GM21825 (cell line): Measurements from ENCODE around the gene PRKD2.

Experiments used
- ATAC-seq: cut with Tn5 transposase; IDR thresholded peaks from one replicate; pipeline ENCODE4 v1.9.1; 2021; ENCODE audit warnings: mild to moderate bottlenecking, moderate library complexity; ENCODE audit not compliant: unreplicated experiment

The PRKD2 gene

DNA sequence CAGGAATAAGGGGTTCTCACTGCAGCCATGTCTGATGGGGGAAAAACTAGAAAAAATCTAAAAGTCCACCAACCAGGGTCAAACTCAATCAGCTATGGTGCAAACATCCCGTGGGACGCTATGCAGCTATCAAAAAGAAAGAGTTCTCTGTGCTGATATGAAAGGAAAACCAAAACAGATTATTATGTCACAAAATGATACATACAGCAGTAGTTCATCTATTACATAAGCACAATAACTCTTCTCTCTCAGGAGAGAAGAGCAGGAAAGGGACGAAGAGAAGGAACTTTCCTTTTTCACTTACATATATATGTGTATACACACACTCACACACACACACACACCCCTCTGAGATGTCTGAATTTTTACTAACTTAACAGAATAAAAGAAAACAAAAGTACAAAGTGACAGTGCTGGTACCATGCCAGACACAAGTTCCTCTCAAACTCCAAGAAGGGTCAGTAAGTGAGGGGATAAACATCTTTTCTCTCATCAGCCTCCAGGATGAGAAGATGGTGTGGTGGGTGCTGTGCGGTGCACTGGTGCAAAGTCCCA is 26.1 kb upstream of the PRKD2 start:
- no peak for ATAC-seq

GRCh38 chr19:46741447-46741846 is 24.5 kb upstream of the PRKD2 start:
- no peak for ATAC-seq

GRCh38 chr19:46739290-46739771 is 22.4 kb upstream of the PRKD2 start:
- no peak for ATAC-seq

GRCh38 chr19:46737761-46738171 is 20.9 kb upstream of the PRKD2 start:
- ATAC-seq: no peak

DNA sequence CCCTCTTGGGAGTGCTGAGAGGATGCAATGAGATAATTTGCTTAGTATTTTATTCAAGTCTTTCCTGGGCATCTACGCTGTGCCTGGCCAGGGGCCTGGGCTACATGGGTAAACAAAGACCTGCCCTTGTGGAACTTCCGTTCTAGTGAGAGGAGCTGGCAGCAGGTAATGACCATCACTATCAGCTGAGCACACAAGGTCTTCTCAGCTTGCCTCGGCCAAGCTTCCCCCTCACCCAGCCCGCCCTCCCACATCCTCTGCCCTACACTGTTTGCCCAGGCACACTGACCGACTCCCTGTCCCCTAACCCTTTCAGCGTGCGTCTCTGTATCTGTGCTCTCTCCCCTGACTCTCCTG is 20.4 kb upstream of the PRKD2 start:
- ATAC-seq: no peak

GRCh38 chr19:46736531-46737297 is 19.8 kb upstream of the PRKD2 start:
- no peak for ATAC-seq

GRCh38 chr19:46733690-46734292 is 16.9 kb upstream of the PRKD2 start:
- no peak for ATAC-seq

- no peak for ATAC-seq
Observed at GRCh38 chr19:46732966-46733689, 16.2 kb upstream of the PRKD2 start.

DNA sequence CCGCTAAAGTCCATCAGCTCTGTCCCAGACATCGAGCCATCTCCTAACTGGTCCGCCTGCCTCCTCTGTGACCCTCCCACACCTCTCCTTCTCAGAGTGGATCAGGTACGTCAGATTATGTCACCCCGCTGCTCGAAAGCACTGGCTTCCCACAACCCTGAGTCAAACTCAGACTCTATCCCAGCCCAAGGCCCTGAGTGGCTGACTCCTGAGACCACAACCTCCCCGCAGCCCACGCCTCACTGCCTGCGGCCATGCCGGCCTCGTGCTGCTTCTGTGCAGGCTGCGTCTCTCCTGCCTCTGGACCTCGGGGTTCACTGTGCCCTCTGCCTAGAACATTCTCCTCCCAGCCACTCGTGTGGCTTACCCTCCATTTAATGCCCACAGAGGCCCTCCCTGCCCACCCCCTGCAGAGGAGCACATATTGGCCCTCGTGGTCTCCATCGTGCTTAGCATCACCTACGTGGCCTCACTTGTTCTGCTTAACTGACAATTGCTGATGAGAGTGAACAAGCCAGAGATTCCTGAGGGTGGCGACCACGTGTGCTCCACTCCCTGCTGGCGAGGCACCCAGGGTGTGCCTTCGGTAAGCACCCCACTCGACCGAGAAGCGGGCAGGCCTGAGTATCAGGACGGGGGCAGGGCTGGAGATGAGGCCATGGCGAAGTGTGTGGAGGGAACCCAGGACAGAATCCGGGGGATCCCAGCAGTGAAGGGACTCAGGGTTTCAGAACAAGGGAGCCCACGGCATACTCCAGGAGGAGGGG is 15.4 kb upstream of the PRKD2 start:
- no peak for ATAC-seq

DNA sequence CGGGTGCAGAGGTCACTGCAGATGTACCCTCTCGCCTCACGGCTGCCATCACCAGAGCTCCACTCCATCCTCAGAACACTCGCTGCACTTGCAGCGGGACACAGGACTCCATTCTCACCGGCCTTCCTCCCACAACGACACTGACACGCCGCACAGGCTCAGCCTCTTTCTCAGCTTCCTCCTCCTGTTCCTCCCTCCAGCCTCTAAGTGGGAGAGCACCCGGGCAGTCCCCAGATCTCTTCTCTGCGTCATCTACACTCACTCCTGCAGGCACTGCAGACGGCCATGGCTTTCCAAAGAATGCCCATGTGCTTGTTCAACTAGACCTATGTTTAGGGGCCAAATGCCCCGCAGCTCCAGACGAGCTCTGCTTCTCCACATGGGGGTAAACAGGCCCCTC is 14.7 kb upstream of the PRKD2 start:
- no peak for ATAC-seq

GRCh38 chr19:46731007-46731501 is 14.1 kb upstream of the PRKD2 start:
- ATAC-seq: no peak

DNA sequence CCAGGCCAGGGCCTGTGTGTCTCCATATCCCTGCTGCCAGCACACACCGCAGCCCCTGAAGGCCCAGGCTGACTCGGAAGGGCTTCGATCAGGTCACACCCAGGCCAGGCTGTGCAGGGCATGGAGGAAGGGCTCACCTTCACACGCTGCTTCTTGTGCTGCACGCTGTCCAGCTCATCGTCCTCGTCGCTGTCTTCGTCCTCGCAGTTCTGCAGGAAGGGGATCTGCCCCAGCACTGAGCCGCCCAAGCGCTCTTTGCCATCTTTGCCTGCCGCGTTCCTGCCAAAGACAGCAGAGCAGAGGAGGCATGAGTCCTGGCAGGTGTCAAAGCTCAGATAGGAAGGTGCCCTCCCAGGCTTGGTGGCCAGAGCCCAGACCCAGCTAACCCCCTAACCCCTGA is 13.7 kb upstream of the PRKD2 start:
- ATAC-seq: no peak

- no peak for ATAC-seq
Observed at GRCh38 chr19:46730187-46730586, 13.3 kb upstream of the PRKD2 start.

GRCh38 chr19:46729696-46730095 is 12.8 kb upstream of the PRKD2 start:
- ATAC-seq: no peak

DNA sequence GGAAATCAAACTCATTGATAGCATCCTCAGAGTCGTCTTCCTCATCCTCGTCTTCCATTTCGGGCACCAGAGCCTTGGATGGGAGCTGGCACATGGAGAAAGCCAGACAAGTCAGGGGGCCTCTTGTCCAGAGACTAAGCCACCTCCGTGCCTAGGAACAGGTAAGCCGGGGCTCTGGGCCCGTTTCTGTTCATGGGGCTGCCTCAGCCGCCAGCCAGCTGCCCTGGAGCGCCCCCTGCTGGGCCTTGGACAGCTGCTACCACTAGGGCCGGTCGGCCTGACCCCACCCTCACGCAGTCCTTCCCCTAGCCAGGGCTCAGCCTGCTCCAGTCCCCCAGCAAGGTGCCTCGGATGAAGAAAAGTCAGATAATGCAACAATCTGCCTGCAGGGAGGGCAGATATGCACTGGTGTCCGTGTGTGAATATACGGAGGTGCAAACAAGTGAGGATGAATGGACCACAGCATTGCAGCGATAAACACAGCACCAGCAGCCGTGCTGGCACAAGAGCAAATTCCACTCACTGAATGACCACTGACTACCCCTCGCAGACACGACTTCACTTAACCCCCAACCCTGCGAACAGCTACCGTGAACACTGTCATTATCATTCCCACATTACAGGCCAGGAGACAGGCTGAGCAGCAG is 11.9 kb upstream of the PRKD2 start:
- ATAC-seq: peak; percentile 54

- ATAC-seq: no peak
Observed at GRCh38 chr19:46728208-46728607, 11.3 kb upstream of the PRKD2 start.

DNA sequence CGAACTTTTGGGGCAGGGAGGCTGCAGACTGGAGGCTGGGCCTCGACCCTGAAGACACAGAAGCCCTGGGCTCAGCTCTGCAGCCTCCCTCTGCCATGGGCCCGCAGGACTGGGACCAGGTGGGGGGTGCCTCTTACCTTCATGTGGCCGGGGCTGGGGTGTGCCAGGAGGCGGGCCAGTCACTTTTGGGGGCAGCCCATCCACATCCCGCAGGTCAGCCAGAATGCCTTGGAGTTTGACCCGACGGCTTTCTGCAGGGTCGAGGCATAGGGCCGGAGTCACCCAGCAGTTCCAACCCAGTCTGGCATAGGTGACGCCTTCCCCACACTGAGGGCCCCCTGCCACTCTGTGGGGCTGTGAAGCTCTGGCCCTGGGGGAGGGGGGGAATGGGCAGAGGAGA is 10.8 kb upstream of the PRKD2 start:
- ATAC-seq: no peak

DNA sequence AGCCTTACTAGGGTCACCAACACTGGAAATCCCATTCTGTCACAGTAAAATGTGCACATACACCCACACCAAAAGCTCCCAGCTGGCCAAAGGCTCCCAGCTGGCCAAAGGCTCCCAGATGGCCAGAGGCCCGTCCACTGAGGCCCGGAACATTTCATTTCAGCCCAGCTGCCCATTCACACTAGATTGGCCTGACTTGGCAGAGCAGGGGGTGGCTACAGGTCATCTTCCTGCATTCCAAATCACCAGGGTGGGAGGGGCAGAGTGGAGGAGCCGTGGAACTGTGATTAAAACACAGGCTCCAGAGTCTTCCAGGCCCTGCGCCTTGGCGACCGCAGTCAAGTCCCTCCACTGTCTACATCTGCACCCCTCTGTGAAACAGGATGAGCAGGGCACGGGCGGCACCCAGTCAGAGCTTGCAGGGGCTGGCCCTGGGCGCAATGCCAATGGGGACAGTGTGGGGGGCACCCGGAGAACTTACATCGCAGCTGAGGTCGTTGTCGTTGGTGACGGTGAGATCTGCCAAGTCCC is 10.1 kb upstream of the PRKD2 start:
- no peak for ATAC-seq

DNA sequence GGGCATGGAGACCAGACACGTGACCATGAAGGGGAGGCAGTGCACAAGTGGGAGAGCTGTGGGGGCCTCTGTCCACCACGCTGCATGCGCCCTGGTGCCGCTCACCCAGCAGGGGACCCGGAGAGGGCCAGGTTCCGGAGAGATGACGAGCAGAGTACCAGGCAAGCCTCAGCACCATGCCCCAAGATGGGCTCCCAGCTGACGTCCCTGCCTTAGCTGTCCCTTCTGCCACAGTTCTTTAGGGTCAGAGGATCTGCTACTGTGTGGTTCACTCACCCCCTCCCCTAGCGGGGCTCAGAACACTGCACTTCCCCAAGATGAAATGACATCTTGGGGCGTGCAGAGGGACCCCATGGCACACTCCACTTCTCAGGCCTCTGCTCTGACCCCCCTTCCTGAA is 9.6 kb upstream of the PRKD2 start:
- no peak for ATAC-seq

GRCh38 chr19:46725859-46726393 is 9.0 kb upstream of the PRKD2 start:
- ATAC-seq: no peak
